Smooth muscle cell (in vitro differentiated cells): ENCODE results near the gene KCNE4. TPM values are rescaled to one million over a fixed set of nuclear protein-coding genes. Genes with fewer than 3 reads are reported as not detected.

Source experiments
- DNase-seq: peaks from one replicate; lab custom pipeline; 2025; ENCODE audit not compliant: unreplicated experiment; lab: John Stamatoyannopoulos, UW
- H2AFZ ChIP-seq: fragments of 200-600 bp; sonication (generic); 2 replicates; pipeline ENCODE4 v1.6.0; 2016; ENCODE audit warnings: antibody characterized with exemption, low read depth, mild to moderate bottlenecking
- H3F3A ChIP-seq: fragments of 200-600 bp; sonication (generic); 2 replicates; pipeline ENCODE4 v1.6.0; 2017; ENCODE audit warnings: antibody characterized with exemption, low read depth
- H3K27ac ChIP-seq: fragments of 200-600 bp; sonication (generic); 2 replicates; pipeline ENCODE4 v1.5.1; 2016; ENCODE audit warnings: low read depth, mild to moderate bottlenecking
- H3K27me3 ChIP-seq: fragments of 200-600 bp; sonication (generic); 2 replicates; pipeline ENCODE4 v1.6.1; 2016; ENCODE audit warnings: low read depth, mild to moderate bottlenecking
- H3K36me3 ChIP-seq: fragments of 200-600 bp; sonication (generic); 2 replicates; pipeline ENCODE4 v1.5.1; 2016; ENCODE audit warnings: low read depth
- H3K4me1 ChIP-seq: fragments of 200-600 bp; sonication (generic); 2 replicates; pipeline ENCODE4 v1.5.1; 2016; ENCODE audit warnings: low read depth
- H3K4me2 ChIP-seq: fragments of 200-600 bp; sonication (generic); 2 replicates; pipeline ENCODE4 v1.6.0; 2016; ENCODE audit warnings: mild to moderate bottlenecking
- H3K4me3 ChIP-seq: fragments of 200-600 bp; sonication (generic); 2 replicates; pipeline ENCODE4 v1.5.1; 2016; ENCODE audit warnings: mild to moderate bottlenecking
- H3K79me2 ChIP-seq: fragments of 200-600 bp; sonication (generic); 2 replicates; pipeline ENCODE4 v1.6.0; 2016; ENCODE audit warnings: low read depth, mild to moderate bottlenecking
- H3K9ac ChIP-seq: fragments of 200-600 bp; sonication (generic); 2 replicates; pipeline ENCODE4 v1.6.0; 2016; ENCODE audit warnings: low read depth
- H3K9me3 ChIP-seq: fragments of 200-600 bp; sonication (generic); replicated peaks from 2 replicates; pipeline ENCODE4 v1.5.1; 2016; ENCODE audit warnings: low read depth
- H4K20me1 ChIP-seq: fragments of 200-600 bp; sonication (generic); 2 replicates; pipeline ENCODE4 v1.6.0; 2016; ENCODE audit warnings: low read depth
- CTCF ChIP-seq: fragments of 200-600 bp; sonication (generic); IDR thresholded peaks from 2 replicates; pipeline ENCODE4 v1.5.1; 2017; ENCODE audit warnings: borderline replicate concordance, mild to moderate bottlenecking, antibody characterized with exemption; ENCODE audit not compliant: insufficient read depth, poor library complexity, severe bottlenecking
- WGBS: methylation state at CpG from one replicate; pipeline ENCODE4 v1.1.7; 2016; ENCODE audit warnings: low lambda C conversion rate; 5-methylcytosine and 5-hydroxymethylcytosine counted together
- polyA plus RNA-seq: library from polyadenylated mRNA; unstranded; fragments of >200 nt; fragmentation: Nextera tagmentation; extraction: Ambion mirVana; gene quantifications from 2 replicates; pipeline ENCODE4 v1.2.1, GENCODE V29; 2016
- total RNA-seq: library from RNA; depleted of rRNA; stranded (reverse); fragments of >200 nt; gene quantifications from 2 replicates; pipeline ENCODE4 v1.2.3, GENCODE V29; 2014

KCNE4 gene
- total and polyA plus RNA-seq, 2 experiments from 2014 or later, result 36.7 to 67.5 TPM

DNA sequence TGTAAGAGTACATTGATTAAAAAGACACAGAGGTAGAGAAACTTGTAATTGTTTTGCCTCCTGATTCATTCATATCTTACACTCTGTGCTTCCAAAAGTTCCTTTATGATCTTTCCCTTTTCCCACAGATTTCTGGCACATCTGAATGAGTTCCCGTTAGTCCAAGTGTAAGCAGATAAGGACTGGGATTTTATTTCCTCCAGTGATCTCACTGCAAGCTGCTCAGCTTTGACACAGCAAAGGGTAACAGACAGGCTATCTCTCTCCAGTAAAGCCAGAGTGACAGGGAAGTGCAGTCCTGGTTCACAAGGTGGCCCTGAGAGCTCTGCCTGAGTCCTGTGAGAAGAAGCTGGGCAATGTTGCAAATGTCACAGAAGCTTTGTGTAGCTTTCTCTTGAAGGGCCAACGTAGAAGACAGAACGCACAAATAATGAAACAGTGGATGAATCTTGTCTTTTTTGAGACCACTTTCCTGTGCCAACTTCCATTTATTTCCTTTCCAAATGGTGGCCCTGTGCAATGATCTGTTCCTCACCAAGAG is 32.5 kb upstream of the KCNE4 start:
- H3K27ac ChIP-seq, result no peak overlapping the region
- no peaks in the 10 kb centered on the region for H3K79me2 ChIP-seq
- no peak for TF ChIP-seq CTCF
- H3K9me3 ChIP-seq, result no peaks in the 10 kb centered on the region
- no peak for DNase-seq
- no peaks in the 10 kb centered on the region for H3K4me1 ChIP-seq
- H3F3A ChIP-seq, result peaks cover 3% of the 10 kb centered on the region
- 61% methylated on average over 3 of the region's 3 CpGs for whole genome bisulfite sequencing
- H3K9ac ChIP-seq, result no peak overlapping the region
- no peaks in the 10 kb centered on the region for H4K20me1 ChIP-seq
- no peaks in the 10 kb centered on the region for H3K27me3 ChIP-seq
- H3K4me3 ChIP-seq, result no peak overlapping the region
- no peaks in the 10 kb centered on the region for H3K36me3 ChIP-seq
- no peak overlapping the region for H3K4me2 ChIP-seq
- H2AFZ ChIP-seq, result peak overlapping the region; percentile 59

DNA sequence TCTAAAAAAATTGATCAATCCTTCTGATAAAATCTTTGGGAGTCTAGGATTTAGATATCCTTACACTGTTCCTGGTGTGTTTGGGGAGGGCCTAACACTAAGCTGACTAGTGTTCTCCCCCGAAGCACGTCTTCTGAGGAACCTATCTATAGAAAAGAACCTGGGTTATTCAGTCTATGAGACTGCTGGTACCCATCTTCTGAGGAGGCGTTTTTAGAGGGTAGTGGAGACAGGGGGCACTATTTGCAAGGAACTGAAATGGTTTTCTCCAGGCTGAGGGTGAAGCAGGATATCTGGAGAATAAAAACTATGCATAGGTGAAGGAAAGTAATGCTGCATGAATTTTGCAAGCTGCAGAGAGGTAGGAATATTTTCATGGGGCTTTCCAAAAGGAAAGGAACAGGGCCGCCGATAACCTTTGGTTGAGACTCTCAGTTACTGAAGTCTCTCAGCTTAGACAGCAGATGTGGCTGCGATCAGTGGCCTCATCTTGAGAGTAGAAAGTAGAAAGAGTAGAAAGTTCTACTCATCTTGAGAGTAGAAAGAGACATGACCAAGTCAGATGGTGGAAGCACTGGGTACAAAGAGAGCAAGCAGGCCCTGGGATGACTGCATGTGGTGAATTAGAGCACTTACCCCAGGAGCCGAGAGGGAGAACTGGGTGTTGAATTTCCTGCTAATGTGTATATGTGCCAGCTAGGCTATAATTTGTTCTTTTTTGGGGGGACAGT is 31.8 kb upstream of the KCNE4 start:
- H3K79me2 ChIP-seq, result no peaks in the 10 kb centered on the region
- DNase-seq, result no peak
- H3K9ac ChIP-seq, result no peak overlapping the region
- no peaks in the 10 kb centered on the region for H3K27me3 ChIP-seq
- TF ChIP-seq CTCF, result no peak
- no peaks in the 10 kb centered on the region for H3K4me1 ChIP-seq
- no peak overlapping the region for H3K4me2 ChIP-seq
- no peaks in the 10 kb centered on the region for H3K36me3 ChIP-seq
- peaks cover 3% of the 10 kb centered on the region for H3F3A ChIP-seq
- no peak overlapping the region for H3K4me3 ChIP-seq
- 92% methylated on average over 7 of the region's 7 CpGs for WGBS
- no peak overlapping the region for H3K27ac ChIP-seq
- H2AFZ ChIP-seq, result peak overlapping the region; percentile 59
- no peaks in the 10 kb centered on the region for H4K20me1 ChIP-seq
- H3K9me3 ChIP-seq, result no peaks in the 10 kb centered on the region

- Histone ChIP-seq H2AFZ (peak overlapping the region; percentile 82), H3K27ac (no peak overlapping the region), H3K36me3 (no peaks in the 10 kb centered on the region), H3K27me3 (no peaks in the 10 kb centered on the region), H3K4me1 (no peaks in the 10 kb centered on the region), H3K4me2 (no peak overlapping the region), H3K9me3 (no peaks in the 10 kb centered on the region), H3K4me3 (no peak overlapping the region), H4K20me1 (no peaks in the 10 kb centered on the region), H3F3A (peaks cover 3% of the 10 kb centered on the region), H3K79me2 (no peaks in the 10 kb centered on the region), H3K9ac (no peak overlapping the region)
- no peak for DNase-seq
- TF ChIP-seq CTCF, result no peak
- WGBS, result 71% methylated on average over 7 of the region's 7 CpGs
Measured at GRCh38 chr2:223020971-223021675, 30.9 kb upstream of the KCNE4 start.
